HPDE6-E6E7 (cell line): Measurements from ENCODE around the gene ICAM4.

Experiments used
- DNase-seq: peaks from one replicate; pipeline ENCODE4 v3.0.0; 2011; ENCODE audit warnings: missing footprints; ENCODE audit errors: extremely low spot score

The ICAM4 gene

GRCh38 chr19:10290876-10291553 lies 4.3 kb downstream of the ICAM4 start:
- DNase-seq = no peak

- no peak for DNase-seq
Observed at GRCh38 chr19:10291554-10292205, 4.9 kb downstream of the ICAM4 start.

- DNase-seq = no peak
Observed at GRCh38 chr19:10292206-10292788, 5.5 kb downstream of the ICAM4 start.

- DNase-seq = no peak
Observed at GRCh38 chr19:10292789-10293636, 6.3 kb downstream of the ICAM4 start.

- DNase-seq = no peak
Observed at GRCh38 chr19:10293637-10294367, 7.0 kb downstream of the ICAM4 start.

GRCh38 chr19:10294368-10294697 lies 7.6 kb downstream of the ICAM4 start:
- no peak for DNase-seq

GRCh38 chr19:10295305-10295846 lies 8.6 kb downstream of the ICAM4 start:
- no peak for DNase-seq

GRCh38 chr19:10295847-10296591 lies 9.3 kb downstream of the ICAM4 start:
- no peak for DNase-seq

GRCh38 chr19:10299545-10300458 lies 13.0 kb downstream of the ICAM4 start:
- no peak for DNase-seq

- no peak for DNase-seq
Observed at GRCh38 chr19:10305139-10305806, 18.5 kb downstream of the ICAM4 start.

GRCh38 chr19:10306327-10306726 lies 19.6 kb downstream of the ICAM4 start:
- no peak for DNase-seq

GRCh38 chr19:10309423-10309822 lies 22.7 kb downstream of the ICAM4 start, which contains the start of gene ZGLP1:
TSS of gene ZGLP1 (minus strand) at chr19:10309815.
- no peak for DNase-seq

GRCh38 chr19:10315335-10316214 lies 28.8 kb downstream of the ICAM4 start, which contains the start of gene FDX2:
TSS of gene FDX2 (minus strand) at chr19:10316015. CDS start at chr19:10315996, 19 bp downstream.
- peak; percentile 76 for DNase-seq

GRCh38 chr19:10316229-10317044 lies 29.7 kb downstream of the ICAM4 start:
- no peak for DNase-seq

- no peak for DNase-seq
Observed at GRCh38 chr19:10317045-10317856, 30.5 kb downstream of the ICAM4 start.

- no peak for DNase-seq
Observed at GRCh38 chr19:10317857-10318462, 31.2 kb downstream of the ICAM4 start.
